Erythroblast (primary cell): ENCODE data around the gene OR52L1.

Experiments used
- GATA1 ChIP-seq: IDR thresholded peaks from 2 replicates; pipeline ENCODE4 v1.6.1; 2011; ENCODE audit warnings: low read depth, mild to moderate bottlenecking, control low read depth, low read length, moderate library complexity
- POLR2A ChIP-seq: IDR thresholded peaks from 2 replicates; pipeline ENCODE4 v1.6.1; 2011; ENCODE audit warnings: mild to moderate bottlenecking, low read length

DNA sequence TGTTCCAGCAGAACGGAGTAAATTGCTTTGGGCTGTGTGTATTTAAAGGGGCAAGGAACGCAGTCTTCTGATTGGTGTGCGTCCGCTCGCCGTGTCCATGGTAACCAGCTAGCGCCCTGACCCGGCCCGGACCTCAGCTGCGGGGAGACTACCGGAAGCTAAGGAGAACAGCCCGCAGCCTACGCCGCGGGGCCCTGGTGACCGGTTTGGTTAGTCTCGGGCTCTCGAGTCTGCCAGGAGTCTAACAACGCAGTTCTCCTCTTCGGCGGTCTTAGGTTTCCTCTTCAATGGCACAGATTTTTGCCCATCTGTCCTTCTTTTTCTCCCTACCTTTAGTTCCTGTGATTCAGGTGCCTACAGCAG is 48.2 kb downstream of the OR52L1 start:
- TF ChIP-seq POLR2A (no peak), GATA1 (no peak)
